Esophagus (tissue), 2 donors: ENCODE measurements around the gene GABPA. TPM values are rescaled to one million over a fixed set of nuclear protein-coding genes. Genes with fewer than 3 reads are reported as not detected.
"Not testable (repeated sequence)": the region's sequence is repeated elsewhere in the genome, so short reads cannot be mapped to it uniquely, and the experiment has no call there.

Experiments used
- H3K27ac ChIP-seq, 2 donors: one replicate each; pipeline ENCODE4 v1.5.1; 2013; ENCODE audit warnings: low read depth in 2 of 2, mild to moderate bottlenecking in 2 of 2, inconsistent platforms in 1 of 2, low read length in 1 of 2, moderate library complexity in 1 of 2
- H3K27me3 ChIP-seq, 2 donors: one replicate each; pipeline ENCODE4 v1.6.1; 2013; ENCODE audit warnings: low read length in 2 of 2, control low read depth in 1 of 2, mild to moderate bottlenecking in 1 of 2; ENCODE audit not compliant: insufficient read depth in 2 of 2, control insufficient read depth in 1 of 2
- H3K36me3 ChIP-seq, 2 donors: one replicate each; pipeline ENCODE4 v1.6.1; 2013; ENCODE audit warnings: low read length in 1 of 2; ENCODE audit not compliant: control insufficient read depth in 2 of 2, insufficient read depth in 2 of 2
- H3K4me1 ChIP-seq, 2 donors: one replicate each; pipeline ENCODE4 v1.6.1; 2013; ENCODE audit warnings: low read length in 1 of 2; ENCODE audit not compliant: control insufficient read depth in 2 of 2, insufficient read depth in 2 of 2
- H3K4me3 ChIP-seq, 2 donors: one replicate each; pipeline ENCODE4 v1.5.1; 2013; ENCODE audit warnings: low read length in 2 of 2, mild to moderate bottlenecking in 2 of 2, low read depth in 1 of 2, moderate library complexity in 1 of 2
- H3K9me3 ChIP-seq, 2 donors: one replicate each; pipeline ENCODE4 v1.6.1; 2013; ENCODE audit warnings: mild to moderate bottlenecking in 2 of 2, low read depth in 1 of 2, low read length in 1 of 2, moderate library complexity in 1 of 2; ENCODE audit not compliant: control insufficient read depth in 2 of 2, insufficient read depth in 1 of 2
- WGBS, 2 donors: extraction: QIAGEN DNeasy Blood & Tissue Kit; methylation state at CpG; one replicate each; pipeline ENCODE4 v1.1.7; 2013; 5-methylcytosine and 5-hydroxymethylcytosine counted together
- polyA plus RNA-seq, 2 donors: library from polyadenylated mRNA; stranded (reverse); fragments of 200-250 nt; gene quantifications; one replicate each; pipeline ENCODE4 v1.2.3, GENCODE V29; 2013
- donor health status: healthy with polysubstance abuse.
- donor health status: Bipolar disorder and iron deficiency.

The GABPA gene
- 1 to 10 TPM; 5.8 to 6.4 TPM for polyA plus RNA-seq

GRCh38 chr21:25734904-25735645 is at the start of gene GABPA, which contains the start of gene ATP5PF:
Gene GABPA (plus strand): TSS chr21:25734972. CDS start chr21:25741599, 6,627 bp downstream.
Gene ATP5PF (minus strand): TSS chr21:25734904. CDS start chr21:25729794, 5,110 bp downstream.
- Histone ChIP-seq H3K9me3 (no peaks in the 10 kb centered on the region), H3K27me3 (no peaks in the 10 kb centered on the region), H3K36me3 (peaks cover 0 to 2% of the 10 kb centered on the region in 2 donors), H3K4me3 (peak within 1 kb of the TSS; percentile 91 to 100), H3K4me1 (no peaks in the 10 kb centered on the region), H3K27ac (peak within 1 kb of the TSS; percentile 97 to 100)
- 0 to 1% methylated on average over 58 to 64 of the region's 64 CpGs for WGBS, 2 donors

DNA sequence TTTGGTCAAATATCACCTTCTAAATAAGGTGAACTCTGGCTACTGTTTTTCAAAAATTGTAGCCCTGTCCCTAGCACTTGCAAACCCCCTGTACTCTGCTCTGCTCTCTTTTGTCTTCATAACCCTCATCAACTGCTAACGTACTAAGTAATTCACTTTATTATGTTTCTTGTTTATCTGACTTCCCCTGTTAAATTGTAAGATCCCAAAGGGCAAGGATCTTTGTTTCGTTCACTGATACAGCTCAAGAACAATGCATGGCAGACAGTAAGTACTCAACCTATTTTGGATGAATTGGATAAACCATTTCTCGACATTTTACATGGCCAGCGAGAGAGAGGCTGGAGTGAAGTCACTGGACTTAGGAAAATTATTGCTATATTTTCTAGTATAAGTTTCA is 47.0 kb upstream of the GABPA start:
- H3K27ac ChIP-seq, result no peak overlapping the region
- no peaks in the 10 kb centered on the region for H3K36me3 ChIP-seq
- no peaks in the 10 kb centered on the region for H3K9me3 ChIP-seq
- WGBS, 2 donors, result 84 to 87% methylated on average over 4 of the region's 4 CpGs
- no peaks in the 10 kb centered on the region for H3K27me3 ChIP-seq
- H3K4me1 ChIP-seq, result peaks cover 0 to 2% of the 10 kb centered on the region in 2 donors
- no peak overlapping the region for H3K4me3 ChIP-seq

- 72 to 77% methylated on average over 9 of the region's 9 CpGs for WGBS, 2 donors
- Histone ChIP-seq H3K27ac (no peak overlapping the region), H3K27me3 (no peaks in the 10 kb centered on the region), H3K9me3 (no peaks in the 10 kb centered on the region), H3K4me3 (no peak overlapping the region), H3K36me3 (no peaks in the 10 kb centered on the region), H3K4me1 (peaks cover 0 to 2% of the 10 kb centered on the region in 2 donors)
Measured at GRCh38 chr21:25688275-25689155, 46.3 kb upstream of the GABPA start.

DNA sequence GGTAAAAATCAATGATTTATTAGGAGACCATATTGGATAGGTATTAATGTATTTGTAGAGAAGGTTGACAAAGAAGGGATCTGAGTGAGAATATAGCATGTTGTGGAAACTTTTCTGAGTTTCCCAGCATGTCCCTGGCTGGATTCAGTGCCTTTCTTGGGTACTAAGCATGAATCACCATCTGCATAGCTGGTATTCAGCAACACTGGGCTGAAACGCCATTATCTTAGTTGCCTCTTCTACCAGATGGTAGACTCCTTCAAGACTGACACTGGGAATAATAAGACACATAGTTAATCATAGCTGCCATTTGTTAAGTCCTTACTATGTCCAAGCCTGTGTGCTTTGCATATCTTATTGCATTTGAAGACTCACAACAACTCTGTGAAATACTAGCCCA is 45.5 kb upstream of the GABPA start:
- peaks cover 0 to 2% of the 10 kb centered on the region in 2 donors for H3K4me1 ChIP-seq
- no peaks in the 10 kb centered on the region for H3K9me3 ChIP-seq
- no peak overlapping the region for H3K4me3 ChIP-seq
- no peak overlapping the region for H3K27ac ChIP-seq
- no peaks in the 10 kb centered on the region for H3K36me3 ChIP-seq
- 59 to 62% methylated on average over 1 of the region's 1 CpG for WGBS, 2 donors
- H3K27me3 ChIP-seq, result no peaks in the 10 kb centered on the region

- 71 to 73% methylated on average over 3 of the region's 3 CpGs for WGBS, 2 donors
Measured at GRCh38 chr21:25691976-25692375, 42.8 kb upstream of the GABPA start.

DNA sequence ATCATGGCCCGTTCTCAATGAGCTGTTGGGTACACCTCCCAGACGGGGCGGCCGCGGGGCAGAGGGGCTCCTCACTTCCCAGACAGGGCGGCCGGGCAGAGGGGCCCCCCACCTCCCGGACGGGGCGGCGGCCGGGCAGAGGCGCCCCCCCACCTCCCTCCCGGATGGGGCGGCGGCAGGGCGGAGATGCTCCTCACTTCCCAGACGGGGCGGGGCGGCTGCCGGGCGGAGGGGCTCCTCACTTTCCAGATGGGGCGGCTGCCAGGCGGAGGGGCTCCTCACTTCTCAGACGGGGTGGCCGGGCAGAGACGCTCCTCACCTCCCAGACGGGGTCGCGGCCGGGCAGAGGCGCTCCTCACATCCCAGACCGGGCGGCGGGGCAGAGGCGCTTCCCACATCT is 39.3 kb upstream of the GABPA start:
- H3K36me3 ChIP-seq, H3K27ac ChIP-seq, H3K4me1 ChIP-seq, H3K4me3 ChIP-seq, H3K27me3 ChIP-seq, H3K9me3 ChIP-seq: not testable (repeated sequence)
- 93 to 98% methylated on average over 29 to 36 of the region's 36 CpGs for WGBS, 2 donors

More at GRCh38 chr21:25691976-25692375, 42.8 kb upstream of the GABPA start:
- Histone ChIP-seq H3K4me3 (no peak overlapping the region), H3K27me3 (no peaks in the 10 kb centered on the region), H3K36me3 (no peaks in the 10 kb centered on the region), H3K27ac (no peak overlapping the region), H3K9me3 (no peaks in the 10 kb centered on the region), H3K4me1 (peaks cover 0 to 2% of the 10 kb centered on the region in 2 donors)

DNA sequence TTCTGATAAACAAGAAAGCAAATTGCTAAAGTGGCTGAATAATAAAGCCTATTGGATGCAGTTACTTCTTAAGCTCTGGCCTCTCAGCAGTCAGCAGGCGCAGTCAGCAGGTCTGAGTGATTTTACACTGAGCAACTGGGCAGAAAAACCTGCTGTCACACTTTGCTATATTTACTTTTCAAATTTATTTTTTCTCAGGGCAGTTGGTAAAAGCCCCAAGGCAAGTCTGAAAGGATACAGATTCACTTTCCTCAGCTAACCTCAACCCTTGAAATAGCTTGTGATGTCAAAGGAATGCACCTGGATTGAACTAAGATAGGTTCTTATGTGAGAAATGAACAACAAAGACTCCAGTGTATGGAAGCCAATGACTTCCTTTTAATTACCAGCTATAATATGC is 34.0 kb upstream of the GABPA start:
- H3K27ac ChIP-seq, result no peak overlapping the region
- H3K4me1 ChIP-seq, result no peaks in the 10 kb centered on the region
- no peaks in the 10 kb centered on the region for H3K9me3 ChIP-seq
- WGBS, 2 donors, result 97% methylated on average over 1 of the region's 1 CpG
- H3K27me3 ChIP-seq, result no peaks in the 10 kb centered on the region
- H3K4me3 ChIP-seq, result no peak overlapping the region
- H3K36me3 ChIP-seq, result no peaks in the 10 kb centered on the region

GRCh38 chr21:25701529-25701928 is 33.2 kb upstream of the GABPA start:
- Histone ChIP-seq H3K27ac (no peak overlapping the region), H3K36me3 (no peaks in the 10 kb centered on the region), H3K4me1 (no peaks in the 10 kb centered on the region), H3K4me3 (no peak overlapping the region), H3K9me3 (no peaks in the 10 kb centered on the region), H3K27me3 (no peaks in the 10 kb centered on the region)
- WGBS, 2 donors, result 66 to 67% methylated on average over 4 of the region's 4 CpGs

DNA sequence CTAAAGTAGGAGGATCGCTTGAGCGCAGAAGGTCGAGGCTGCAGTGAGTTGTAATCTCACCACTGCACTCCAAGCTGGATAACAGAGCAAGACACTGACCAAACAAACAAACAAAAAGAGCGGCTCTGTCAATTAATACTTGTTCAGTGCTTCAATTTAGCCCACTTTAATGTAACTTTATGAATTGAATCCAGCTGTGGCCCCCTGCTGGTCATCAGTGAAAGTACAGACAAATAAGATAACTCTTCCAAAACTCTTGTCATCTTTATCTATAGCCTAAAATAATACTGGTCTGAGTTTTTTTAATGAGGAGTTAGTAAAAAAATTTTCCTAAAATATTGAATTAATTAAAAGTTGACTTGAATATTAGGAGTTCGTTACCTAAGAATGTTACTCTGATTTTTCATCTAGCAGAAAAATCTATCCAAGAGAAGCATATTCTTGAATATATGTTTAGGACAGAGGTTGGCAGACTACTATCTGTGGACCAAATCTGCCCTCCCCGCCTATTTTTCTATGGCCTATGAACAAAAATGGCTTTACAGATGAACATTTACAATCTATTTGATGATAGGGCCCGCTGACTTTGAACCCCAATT is 26.2 kb upstream of the GABPA start:
- H3K27me3 ChIP-seq, result no peaks in the 10 kb centered on the region
- H3K27ac ChIP-seq, result no peak overlapping the region
- no peak overlapping the region for H3K4me3 ChIP-seq
- no peaks in the 10 kb centered on the region for H3K9me3 ChIP-seq
- no peaks in the 10 kb centered on the region for H3K4me1 ChIP-seq
- WGBS, 2 donors, result 55 to 57% methylated on average over 7 of the region's 7 CpGs
- H3K36me3 ChIP-seq, result no peaks in the 10 kb centered on the region
